Dendritic cell treated with granulocyte-macrophage colony-stimulating factor and Interleukin-4, amounts not matched to agents 40 ng/mL and 50 ng/mL, for 4 days (primary cell): ENCODE results near the gene TRIM71.

Experiments
- H3K27ac Mint-ChIP-seq: one replicate; pipeline ENCODE4 v1.8.0; 2022; ENCODE audit warnings: mild to moderate bottlenecking, mixed read lengths
- H3K27me3 Mint-ChIP-seq: one replicate; pipeline ENCODE4 v1.8.0; 2022; ENCODE audit warnings: mild to moderate bottlenecking, mixed read lengths
- H3K36me3 Mint-ChIP-seq: one replicate; pipeline ENCODE4 v1.8.0; 2022; ENCODE audit warnings: low read depth, mixed read lengths
- H3K4me1 Mint-ChIP-seq: one replicate; pipeline ENCODE4 v1.8.0; 2022; ENCODE audit warnings: low read depth, mixed read lengths
- H3K4me3 Mint-ChIP-seq: one replicate; pipeline ENCODE4 v1.8.0; 2022; ENCODE audit warnings: mild to moderate bottlenecking, moderate library complexity, mixed read lengths
- H3K9me3 Mint-ChIP-seq: one replicate; pipeline ENCODE4 v1.8.0; 2022; ENCODE audit warnings: mixed read lengths
- intact Hi-C: fragments of 100-400 bp; cut with micrococcal nuclease; formaldehyde crosslinking; loops from one replicate; pipeline ENCODE4 v1.15.0; 2022

Gene TRIM71

GRCh38 chr3:32856901-32857507 is 39.2 kb downstream of the TRIM71 start:
- H3K4me3 Mint-ChIP-seq = no peak overlapping the region
- no peaks in the 10 kb centered on the region for H3K27me3 Mint-ChIP-seq
- no peak overlapping the region for H3K27ac Mint-ChIP-seq
- peaks cover 15% of the 10 kb centered on the region for H3K4me1 Mint-ChIP-seq
- intact Hi-C loops = no loop called here
- H3K36me3 Mint-ChIP-seq = no peaks in the 10 kb centered on the region
- H3K9me3 Mint-ChIP-seq = no peaks in the 10 kb centered on the region

DNA sequence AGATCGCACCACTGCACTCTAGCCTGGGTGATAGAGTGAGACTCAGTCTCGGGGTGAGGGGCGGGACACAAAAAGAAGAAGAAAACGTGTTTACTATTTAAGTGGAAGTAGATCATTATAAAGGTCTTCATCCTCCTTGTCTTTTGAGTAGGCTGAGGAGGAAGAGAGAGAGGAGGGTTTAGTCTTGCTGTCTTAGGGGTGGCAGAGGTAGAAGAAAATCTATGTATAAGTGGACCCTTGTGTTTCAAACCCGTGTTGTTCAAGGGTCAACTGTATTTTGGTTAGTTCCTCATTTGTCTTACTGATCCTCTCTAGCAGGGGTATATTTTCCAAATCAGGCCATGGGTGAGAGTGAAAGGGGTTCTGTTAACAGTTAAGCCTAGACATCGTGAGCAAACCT is 40.1 kb downstream of the TRIM71 start:
- Mint-ChIP-seq H3K36me3 (no peaks in the 10 kb centered on the region), H3K27ac (no peak overlapping the region), H3K27me3 (no peaks in the 10 kb centered on the region), H3K4me1 (peaks cover 15% of the 10 kb centered on the region), H3K4me3 (no peak overlapping the region), H3K9me3 (no peaks in the 10 kb centered on the region)
- intact Hi-C loops = no loop called here

- no peak overlapping the region for H3K27ac Mint-ChIP-seq
- H3K4me3 Mint-ChIP-seq = no peak overlapping the region
- H3K4me1 Mint-ChIP-seq = peaks cover 12% of the 10 kb centered on the region
- H3K9me3 Mint-ChIP-seq = no peaks in the 10 kb centered on the region
- H3K36me3 Mint-ChIP-seq = no peaks in the 10 kb centered on the region
- intact Hi-C loops = no loop called here
- H3K27me3 Mint-ChIP-seq = no peaks in the 10 kb centered on the region
Observed at GRCh38 chr3:32859604-32860237, 41.9 kb downstream of the TRIM71 start.

DNA sequence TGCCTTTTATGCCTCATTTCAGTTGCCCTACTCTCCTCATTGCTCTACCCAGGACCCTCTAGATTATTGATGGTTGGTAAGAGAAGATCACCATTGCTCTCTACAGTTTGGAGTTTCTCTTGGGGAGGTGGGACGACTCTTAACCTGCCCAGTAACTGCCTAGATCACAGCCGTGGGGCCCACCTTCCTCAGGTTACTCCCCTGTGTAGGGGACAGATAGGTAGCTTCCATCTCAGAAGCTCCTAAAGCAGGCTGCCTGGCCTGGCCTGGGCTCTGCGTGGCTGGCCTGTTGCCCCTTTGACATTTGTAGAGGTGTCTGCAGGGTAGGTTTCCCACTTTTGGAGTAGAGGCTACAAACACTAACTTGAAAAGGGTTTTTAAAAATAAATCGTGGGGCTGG is 42.7 kb downstream of the TRIM71 start:
- H3K9me3 Mint-ChIP-seq = no peaks in the 10 kb centered on the region
- no peaks in the 10 kb centered on the region for H3K36me3 Mint-ChIP-seq
- intact Hi-C loops = no loop called here
- no peak overlapping the region for H3K4me3 Mint-ChIP-seq
- H3K27ac Mint-ChIP-seq = no peak overlapping the region
- peaks cover 11% of the 10 kb centered on the region for H3K4me1 Mint-ChIP-seq
- H3K27me3 Mint-ChIP-seq = no peaks in the 10 kb centered on the region

DNA sequence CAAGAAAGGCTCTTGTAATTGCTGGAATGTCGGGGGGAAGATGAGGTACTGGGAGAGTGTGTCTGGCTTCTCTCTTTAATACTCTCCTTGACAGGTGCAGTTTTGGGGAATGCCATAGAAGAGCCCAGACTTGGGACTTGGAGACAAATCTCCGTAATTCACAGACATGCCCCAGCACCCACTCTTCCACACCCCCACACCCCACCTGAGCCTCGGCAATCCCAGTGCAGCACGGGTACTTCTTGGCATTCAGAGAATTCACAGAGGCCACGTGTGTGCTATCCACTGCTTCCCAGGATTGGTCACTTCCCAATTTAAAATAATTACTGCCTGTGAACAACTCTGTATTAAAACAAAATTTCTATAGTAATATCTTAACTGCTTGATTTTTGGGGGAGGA is 43.9 kb downstream of the TRIM71 start:
- Mint-ChIP-seq H3K27ac (no peak overlapping the region), H3K27me3 (no peaks in the 10 kb centered on the region), H3K9me3 (no peaks in the 10 kb centered on the region), H3K4me1 (peaks cover 11% of the 10 kb centered on the region), H3K4me3 (no peak overlapping the region), H3K36me3 (no peaks in the 10 kb centered on the region)
- intact Hi-C loops = no loop called here

GRCh38 chr3:32862247-32862935 is 44.6 kb downstream of the TRIM71 start:
- Mint-ChIP-seq H3K36me3 (no peaks in the 10 kb centered on the region), H3K27me3 (no peaks in the 10 kb centered on the region), H3K9me3 (no peaks in the 10 kb centered on the region), H3K27ac (no peak overlapping the region), H3K4me3 (no peak overlapping the region), H3K4me1 (peaks cover 11% of the 10 kb centered on the region)
- intact Hi-C loops = no loop called here

- Mint-ChIP-seq H3K4me3 (no peak overlapping the region), H3K4me1 (peaks cover 6% of the 10 kb centered on the region), H3K27me3 (no peaks in the 10 kb centered on the region), H3K36me3 (no peaks in the 10 kb centered on the region), H3K27ac (no peak overlapping the region), H3K9me3 (no peaks in the 10 kb centered on the region)
- intact Hi-C loops = no loop called here
Observed at GRCh38 chr3:32862936-32863487, 45.2 kb downstream of the TRIM71 start.

DNA sequence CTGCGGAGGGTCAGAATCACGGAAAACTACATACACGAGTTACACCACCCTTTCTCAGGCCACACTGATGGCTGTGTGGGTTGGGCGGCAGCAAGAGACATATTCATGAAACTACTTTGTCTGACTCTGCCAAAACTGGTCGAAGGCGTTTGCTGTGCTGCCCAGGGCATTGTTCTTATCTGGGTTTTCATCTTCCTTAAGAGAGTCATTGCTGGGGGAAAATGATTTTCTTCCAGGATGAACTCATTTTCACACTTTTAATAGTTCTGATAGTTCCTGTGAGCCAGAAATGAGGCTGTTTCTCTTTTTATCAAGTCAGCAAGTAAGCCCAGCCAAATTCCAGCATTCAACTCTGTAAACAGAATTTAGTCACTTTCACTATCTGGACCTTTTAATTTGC is 47.6 kb downstream of the TRIM71 start:
- no peak overlapping the region for H3K27ac Mint-ChIP-seq
- no peaks in the 10 kb centered on the region for H3K36me3 Mint-ChIP-seq
- no peaks in the 10 kb centered on the region for H3K4me1 Mint-ChIP-seq
- H3K4me3 Mint-ChIP-seq = no peak overlapping the region
- intact Hi-C loops = no loop called here
- H3K27me3 Mint-ChIP-seq = no peaks in the 10 kb centered on the region
- H3K9me3 Mint-ChIP-seq = no peaks in the 10 kb centered on the region

DNA sequence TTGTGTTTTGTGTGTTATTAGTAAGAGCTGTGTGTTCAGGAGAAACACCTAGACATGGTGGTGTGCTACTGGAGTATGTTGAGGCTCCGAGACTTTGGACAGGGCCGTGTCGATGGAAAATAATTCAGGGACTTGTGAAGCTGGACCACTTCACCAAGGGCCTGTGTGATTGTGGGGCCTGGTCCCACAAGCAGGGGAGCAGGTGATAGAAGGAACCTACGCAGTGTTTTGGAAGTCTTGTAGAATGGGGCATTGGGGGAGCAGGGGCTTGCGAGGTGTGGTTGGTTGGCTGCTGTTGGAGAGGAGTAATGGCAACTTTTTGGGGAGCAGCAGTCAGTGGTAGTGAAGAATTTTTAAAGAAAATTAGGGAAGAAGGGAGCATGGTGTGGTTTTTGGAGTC is 48.7 kb downstream of the TRIM71 start:
- H3K27me3 Mint-ChIP-seq = no peaks in the 10 kb centered on the region
- no peak overlapping the region for H3K4me3 Mint-ChIP-seq
- H3K4me1 Mint-ChIP-seq = peaks cover 7% of the 10 kb centered on the region
- H3K9me3 Mint-ChIP-seq = no peaks in the 10 kb centered on the region
- no peaks in the 10 kb centered on the region for H3K36me3 Mint-ChIP-seq
- intact Hi-C loops = no loop called here
- H3K27ac Mint-ChIP-seq = no peak overlapping the region

- Mint-ChIP-seq H3K36me3 (no peaks in the 10 kb centered on the region), H3K4me1 (peaks cover 21% of the 10 kb centered on the region), H3K27me3 (peaks cover 1% of the 10 kb centered on the region), H3K27ac (no peak overlapping the region), H3K4me3 (no peak overlapping the region), H3K9me3 (no peaks in the 10 kb centered on the region)
- intact Hi-C loops = no loop called here
Observed at GRCh38 chr3:32867954-32868353, 50.2 kb downstream of the TRIM71 start.

- Mint-ChIP-seq H3K27me3 (peaks cover 1% of the 10 kb centered on the region), H3K4me1 (peaks cover 31% of the 10 kb centered on the region), H3K36me3 (no peaks in the 10 kb centered on the region), H3K4me3 (no peak overlapping the region), H3K9me3 (no peaks in the 10 kb centered on the region), H3K27ac (no peak overlapping the region)
- intact Hi-C loops = no loop called here
Observed at GRCh38 chr3:32868719-32869512, 51.1 kb downstream of the TRIM71 start.

GRCh38 chr3:32869513-32870047 is 51.8 kb downstream of the TRIM71 start:
- Mint-ChIP-seq H3K4me3 (no peak overlapping the region), H3K4me1 (peaks cover 36% of the 10 kb centered on the region), H3K36me3 (no peaks in the 10 kb centered on the region), H3K27ac (no peak overlapping the region), H3K9me3 (no peaks in the 10 kb centered on the region), H3K27me3 (peaks cover 1% of the 10 kb centered on the region)
- intact Hi-C loops = no loop called here

DNA sequence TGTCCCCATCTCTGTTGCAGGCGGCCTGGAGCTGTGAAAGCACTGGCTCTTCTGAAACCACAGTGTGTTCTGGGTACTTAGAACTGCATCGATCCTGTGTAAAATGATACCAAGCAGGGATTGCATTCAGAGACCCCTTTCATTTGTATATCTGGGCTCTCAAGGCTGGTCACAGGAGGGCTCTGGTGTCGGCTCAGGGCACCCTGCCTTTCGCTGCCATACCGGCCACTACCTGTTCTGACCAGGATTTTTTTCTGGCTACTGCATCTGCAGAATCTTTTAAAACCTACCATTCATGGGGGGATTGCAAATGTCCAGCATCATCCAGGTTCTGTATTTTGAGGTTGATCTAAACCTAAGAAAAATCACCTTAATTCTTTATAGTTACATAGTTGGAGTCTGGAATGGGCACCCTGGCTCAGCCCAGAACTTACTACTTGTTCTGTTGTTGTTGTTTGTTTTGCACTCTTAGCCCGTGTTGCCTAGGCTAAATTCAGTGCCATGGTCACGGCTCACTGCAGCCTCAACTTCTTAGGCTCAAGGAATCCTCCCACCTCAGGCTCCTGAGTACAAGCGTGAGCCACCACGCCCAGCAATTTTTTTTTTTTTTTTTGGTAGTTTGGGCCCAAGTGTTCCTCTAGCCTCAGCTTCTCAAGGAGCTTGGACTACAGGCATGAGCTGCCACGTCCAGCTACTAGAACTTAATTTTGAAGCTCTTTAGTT is 52.7 kb downstream of the TRIM71 start:
- Mint-ChIP-seq H3K36me3 (no peaks in the 10 kb centered on the region), H3K27me3 (peaks cover 1% of the 10 kb centered on the region), H3K4me3 (no peak overlapping the region), H3K4me1 (peaks cover 36% of the 10 kb centered on the region), H3K27ac (no peak overlapping the region), H3K9me3 (no peaks in the 10 kb centered on the region)
- intact Hi-C loops = no loop called here
